Sigmoid colon (tissue), 4 donors: Measurements from ENCODE around the gene ZBTB38.

Experiments
- CTCF ChIP-seq, 4 experiments: fragments of 450-650 bp in 3 of 4; fragments of 200-600 bp in 1 of 4; IDR thresholded peaks; one replicate each; pipeline ENCODE4 v1.5.1; 2016 to 2019; ENCODE audit warnings: antibody characterized with exemption in 4 of 4, mild to moderate bottlenecking in 3 of 4, moderate library complexity in 2 of 4
- POLR2AphosphoS5 ChIP-seq, 4 donors: sonication (generic); formaldehyde crosslinking; IDR thresholded peaks; one replicate each; pipeline ENCODE4 v1.6.1; 2017; ENCODE audit warnings: antibody characterized with exemption in 4 of 4

DNA sequence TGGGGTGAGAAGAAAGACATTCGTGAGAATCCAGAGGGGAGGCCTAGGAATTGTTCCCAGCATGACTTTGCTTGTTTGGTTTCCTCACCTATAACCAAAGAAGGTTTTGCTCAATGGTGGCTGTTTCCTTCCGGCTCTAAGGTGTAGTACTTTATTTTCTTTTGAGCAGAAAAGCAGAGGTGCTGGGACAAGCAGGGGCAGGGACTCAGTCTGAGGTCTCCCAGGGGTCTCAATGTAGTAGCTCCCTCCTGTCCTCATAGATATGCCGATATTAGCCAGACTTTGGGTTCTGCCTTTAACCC is 41.6 kb downstream of the ZBTB38 start:
- TF ChIP-seq CTCF (IDR thresholded peaks at IDR 0.05) = no peak
- TF ChIP-seq POLR2AphosphoS5 (IDR thresholded peaks at IDR 0.05) = no peak
